Right renal cortex interstitium (tissue), 3 donors: ENCODE measurements around the gene NSD1. TPM values are rescaled to one million over a fixed set of nuclear protein-coding genes. Genes with fewer than 3 reads are reported as not detected.

Source experiments
- DNase-seq, 3 donors: peaks; one replicate each; pipeline ENCODE4 v3.0.0-alpha.2; 2013; ENCODE audit warnings: low read depth in 3 of 3, low spot score in 2 of 3
- polyA plus RNA-seq, 3 donors: library from polyadenylated mRNA; unstranded; fragments of 120-200 nt; gene quantifications; one replicate each; pipeline ENCODE4 v1.2.1, GENCODE V29; 2013; ENCODE audit not compliant: insufficient read length in 3 of 3

Gene NSD1
- polyA plus RNA-seq, 3 donors, result 58.4 to 63.3 (median 59.7) TPM

DNA sequence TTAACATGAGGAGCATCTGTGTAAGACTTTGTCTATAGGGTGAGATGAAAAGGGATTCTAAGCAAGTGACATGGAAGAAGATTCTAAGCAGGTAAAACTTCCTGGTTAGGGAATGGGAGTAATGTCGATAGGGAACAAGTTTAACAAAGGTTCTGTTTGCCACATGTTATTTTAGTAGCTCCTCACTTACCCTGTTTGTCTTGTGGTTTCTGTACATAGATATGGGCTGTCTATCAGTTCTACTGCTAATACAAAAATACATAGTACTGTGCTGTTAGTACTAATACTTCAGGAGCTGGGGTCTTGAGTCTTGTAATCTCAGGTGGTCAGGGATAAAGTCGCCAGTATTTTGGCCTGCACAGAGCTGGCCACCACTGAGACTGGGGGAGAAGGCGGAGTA, 137.1 kb downstream of the NSD1 start:
- DNase-seq, result no peak

DNA sequence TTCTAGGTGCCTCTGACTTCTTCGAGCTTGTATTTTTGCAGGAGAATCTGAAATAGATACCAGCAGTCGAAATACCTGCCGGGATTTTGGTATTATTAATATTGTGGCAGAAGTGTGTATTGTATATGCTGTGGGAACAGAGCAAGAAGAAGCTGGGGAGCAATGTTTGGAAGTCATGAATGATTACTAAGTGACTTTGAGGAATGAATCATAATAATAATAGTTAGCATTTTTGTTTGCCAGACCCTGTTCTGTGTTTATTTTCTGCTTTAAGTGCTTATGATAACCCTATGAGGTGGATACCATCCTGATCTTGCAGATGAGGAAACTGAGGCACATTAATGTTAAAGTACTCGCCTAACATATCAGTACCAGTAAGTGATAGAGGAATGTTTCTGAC, 137.5 kb downstream of the NSD1 start:
- DNase-seq, result no peak

DNA sequence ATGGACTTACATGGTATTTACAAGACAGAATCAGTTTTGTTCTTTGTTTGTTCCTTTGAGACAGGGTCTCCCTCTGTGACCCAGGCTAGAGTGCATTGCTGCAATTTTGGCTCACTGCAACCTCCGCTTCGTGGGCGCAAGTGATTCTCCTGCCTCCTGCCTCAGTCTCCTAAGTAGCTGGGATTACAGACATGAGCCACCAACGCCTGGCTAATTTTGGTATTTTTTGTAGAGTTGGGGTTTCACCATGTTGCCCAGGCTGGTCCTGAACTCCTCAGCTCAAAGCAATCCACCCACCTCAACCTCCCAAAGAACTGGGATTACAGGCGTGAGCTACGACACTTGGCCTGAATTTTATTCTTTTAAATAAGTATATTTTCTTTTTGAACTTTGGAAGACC, 142.3 kb downstream of the NSD1 start:
- no peak for DNase-seq

DNA sequence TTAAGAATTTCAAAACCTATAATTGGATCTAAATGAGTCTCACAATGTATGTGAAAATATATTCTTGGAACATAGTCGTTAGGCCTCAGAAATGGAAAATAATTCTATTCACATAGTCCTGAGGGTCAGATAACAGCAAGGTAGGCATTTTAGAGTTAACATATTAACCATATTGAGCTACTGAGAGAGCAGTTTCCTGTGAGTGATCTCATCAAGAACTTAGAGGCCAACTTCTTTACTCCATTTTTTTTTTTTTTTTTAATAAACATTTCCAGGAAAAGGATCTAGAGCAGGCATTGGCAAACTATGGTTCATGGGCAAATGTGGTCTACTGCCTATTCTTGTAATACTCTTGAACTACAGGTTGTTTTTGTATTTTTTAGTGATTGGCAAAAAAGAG, 143.3 kb downstream of the NSD1 start:
- no peak for DNase-seq

DNA sequence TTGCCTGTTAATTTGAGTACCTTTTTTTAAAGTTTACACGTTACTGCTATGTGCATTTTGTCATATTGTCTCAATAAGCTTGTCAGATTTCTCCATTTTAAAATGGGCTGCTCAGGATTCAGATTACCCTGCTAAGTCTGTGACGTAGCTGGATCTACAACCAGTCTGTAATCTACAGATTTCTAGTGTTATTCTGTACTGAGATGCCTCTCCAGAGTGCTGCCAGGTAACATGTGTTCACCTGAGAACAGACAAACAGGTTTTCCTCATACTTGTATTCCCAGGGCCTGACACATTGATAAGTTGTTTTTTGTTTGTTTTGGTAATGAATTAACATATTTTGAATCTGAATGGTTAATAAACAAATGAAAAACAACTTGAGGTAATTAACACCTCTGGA, 154.6 kb downstream of the NSD1 start:
- no peak for DNase-seq

DNA sequence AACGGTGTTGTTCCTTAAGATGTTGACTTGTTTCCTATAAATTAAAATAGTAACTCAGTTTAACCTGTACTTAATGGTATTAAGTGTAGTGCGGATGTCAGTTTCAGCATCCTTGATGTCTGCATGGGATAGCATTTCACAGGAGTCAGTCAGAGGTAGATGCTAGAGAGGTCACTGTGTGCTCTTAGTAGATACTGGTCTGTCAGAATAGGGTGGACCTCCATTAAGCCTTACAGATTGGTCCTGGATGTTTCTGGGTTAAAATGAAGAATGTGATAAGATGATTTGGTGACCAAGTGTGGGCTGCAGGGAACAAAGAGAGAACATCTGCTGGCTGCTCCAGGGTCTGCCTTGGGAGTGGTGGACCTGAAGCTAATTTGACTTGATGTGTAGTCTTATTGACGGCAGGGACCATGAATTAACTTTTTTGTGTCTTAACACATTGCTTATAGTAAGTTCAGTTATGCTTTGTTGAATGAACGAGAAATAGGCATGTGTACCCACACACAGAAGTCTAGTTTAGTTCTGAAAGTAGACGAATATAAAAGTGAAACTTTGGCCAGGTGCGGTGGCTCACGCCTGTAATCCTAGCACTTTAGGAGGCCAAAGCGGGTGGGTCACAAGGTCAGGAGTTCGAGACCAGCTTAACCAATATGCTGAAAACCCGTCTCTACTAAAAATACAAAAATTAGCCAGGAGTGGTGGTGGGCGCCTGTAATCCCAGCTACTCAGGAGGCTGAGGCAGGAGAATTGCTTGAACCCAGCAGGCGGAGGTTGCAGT, 157.4 kb downstream of the NSD1 start:
- no peak for DNase-seq

DNA sequence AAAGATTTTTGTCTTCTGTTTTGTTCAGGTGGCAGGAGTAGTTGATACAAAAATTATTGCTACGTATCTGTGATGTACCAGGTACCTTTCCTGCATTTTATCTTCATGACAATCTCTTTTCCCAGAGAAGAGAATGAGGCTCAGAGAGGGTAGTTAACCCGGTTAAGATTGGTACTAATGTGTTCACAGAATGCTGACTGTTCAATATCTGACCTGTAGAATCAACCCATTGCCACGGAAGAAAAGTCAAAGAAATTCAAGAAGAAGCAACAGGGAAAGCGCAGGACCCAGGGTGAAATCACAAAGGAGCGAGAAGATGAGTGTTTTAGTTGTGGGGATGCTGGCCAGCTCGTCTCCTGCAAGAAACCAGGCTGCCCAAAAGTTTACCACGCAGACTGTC, 158.2 kb downstream of the NSD1 start:
- DNase-seq, result no peak

DNA sequence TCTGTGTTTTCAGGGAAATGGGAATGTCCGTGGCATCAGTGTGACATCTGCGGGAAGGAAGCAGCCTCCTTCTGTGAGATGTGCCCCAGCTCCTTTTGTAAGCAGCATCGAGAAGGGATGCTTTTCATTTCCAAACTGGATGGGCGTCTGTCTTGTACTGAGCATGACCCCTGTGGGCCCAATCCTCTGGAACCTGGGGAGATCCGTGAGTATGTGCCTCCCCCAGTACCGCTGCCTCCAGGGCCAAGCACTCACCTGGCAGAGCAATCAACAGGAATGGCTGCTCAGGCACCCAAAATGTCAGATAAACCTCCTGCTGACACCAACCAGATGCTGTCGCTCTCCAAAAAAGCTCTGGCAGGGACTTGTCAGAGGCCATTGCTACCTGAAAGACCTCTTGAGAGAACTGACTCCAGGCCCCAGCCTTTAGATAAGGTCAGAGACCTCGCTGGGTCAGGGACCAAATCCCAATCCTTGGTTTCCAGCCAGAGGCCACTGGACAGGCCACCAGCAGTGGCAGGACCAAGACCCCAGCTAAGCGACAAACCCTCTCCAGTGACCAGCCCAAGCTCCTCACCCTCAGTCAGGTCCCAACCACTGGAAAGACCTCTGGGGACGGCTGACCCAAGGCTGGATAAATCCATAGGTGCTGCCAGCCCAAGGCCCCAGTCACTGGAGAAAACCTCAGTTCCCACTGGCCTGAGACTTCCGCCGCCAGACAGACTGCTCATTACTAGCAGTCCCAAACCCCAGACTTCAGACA, 160.4 kb downstream of the NSD1 start:
- DNase-seq, result no peak

DNA sequence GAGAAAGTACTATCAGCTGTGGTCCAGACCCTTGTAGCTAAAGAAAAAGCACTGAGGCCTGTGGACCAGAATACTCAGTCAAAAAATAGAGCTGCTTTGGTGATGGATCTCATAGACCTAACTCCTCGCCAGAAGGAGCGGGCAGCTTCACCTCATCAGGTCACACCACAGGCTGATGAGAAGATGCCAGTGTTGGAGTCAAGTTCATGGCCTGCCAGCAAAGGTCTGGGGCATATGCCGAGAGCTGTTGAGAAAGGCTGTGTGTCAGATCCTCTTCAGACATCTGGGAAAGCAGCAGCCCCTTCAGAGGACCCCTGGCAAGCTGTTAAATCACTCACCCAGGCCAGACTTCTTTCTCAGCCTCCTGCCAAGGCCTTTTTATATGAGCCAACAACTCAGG, 161.1 kb downstream of the NSD1 start:
- DNase-seq, result no peak

DNA sequence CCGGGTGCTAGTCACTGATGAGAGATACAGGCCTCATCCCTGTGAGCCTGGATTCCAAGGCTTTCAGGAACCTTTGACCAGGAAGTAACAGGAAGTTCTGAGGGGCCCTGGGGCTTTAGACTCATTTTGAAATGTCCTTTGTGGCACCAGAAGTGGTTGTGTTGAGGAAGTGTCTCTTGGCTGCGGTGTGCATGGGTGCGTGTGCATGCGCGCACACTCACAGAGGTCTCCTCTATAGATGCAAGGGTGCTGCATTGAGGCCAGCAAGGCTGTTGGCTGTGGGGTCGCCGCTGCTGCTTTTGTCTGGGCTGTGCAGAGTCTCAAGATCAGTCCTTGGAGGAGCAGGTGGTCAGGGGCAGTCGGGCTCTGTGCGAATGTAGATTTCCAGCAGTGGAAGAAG, 162.4 kb downstream of the NSD1 start:
- DNase-seq, result no peak

DNA sequence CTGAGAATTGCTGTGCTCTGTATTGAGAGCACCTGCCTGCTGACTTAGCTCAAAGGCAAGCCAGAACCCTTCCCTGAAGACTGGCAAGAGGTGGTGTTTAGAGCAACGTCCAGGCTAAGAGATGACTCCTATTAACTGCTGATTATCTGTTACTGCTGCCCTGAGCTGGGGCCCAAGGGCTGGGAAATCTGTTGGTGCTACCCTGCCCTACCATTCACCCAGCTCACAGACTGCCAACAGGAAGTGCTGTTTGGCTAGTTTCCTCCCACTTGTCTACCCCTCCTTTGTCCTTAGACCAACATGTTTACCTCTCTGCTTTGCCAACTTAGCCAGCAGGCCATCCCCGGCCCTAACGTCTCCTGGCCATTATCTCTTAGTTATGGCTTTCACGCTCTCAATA, 163.0 kb downstream of the NSD1 start:
- no peak for DNase-seq

DNA sequence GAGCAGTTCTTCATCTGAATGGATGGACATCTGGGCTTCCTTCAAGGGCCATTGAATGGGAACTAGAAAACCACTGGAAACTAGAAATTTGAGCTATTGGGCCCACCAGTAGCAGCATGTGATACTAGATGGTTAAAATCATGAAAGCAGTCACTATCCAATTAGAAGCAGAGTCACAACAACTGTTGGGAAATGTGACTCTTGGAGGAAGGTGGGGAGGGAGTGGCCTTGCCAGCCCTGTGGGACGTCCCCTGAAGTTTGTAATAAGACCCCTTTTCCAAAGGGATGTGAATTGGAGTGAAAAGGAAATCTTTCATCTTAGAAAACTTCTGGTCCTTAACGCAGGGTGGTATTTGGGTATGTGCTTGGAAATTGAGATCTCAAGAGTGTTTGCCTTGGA, 164.3 kb downstream of the NSD1 start:
- DNase-seq, result no peak

DNA sequence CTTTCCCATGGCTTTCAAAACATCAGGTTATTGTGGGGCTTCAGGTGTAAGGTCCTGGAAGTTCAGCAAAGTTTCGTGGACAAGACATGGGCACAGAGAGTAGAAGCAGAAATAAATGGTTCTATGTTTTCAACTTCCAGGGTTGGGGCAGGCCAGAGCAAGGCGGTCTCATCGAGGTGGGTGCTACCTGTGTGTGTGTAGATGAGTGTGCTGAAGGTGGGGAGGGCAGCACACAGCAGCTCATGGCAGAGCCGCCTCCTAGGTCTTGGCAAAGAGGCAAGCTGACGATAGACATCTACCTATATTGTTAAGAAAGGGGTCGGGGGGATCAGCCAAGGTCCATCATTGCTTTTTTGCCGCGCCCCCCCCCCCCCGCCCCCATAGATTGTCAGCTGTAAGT, 166.1 kb downstream of the NSD1 start:
- DNase-seq, result no peak

DNA sequence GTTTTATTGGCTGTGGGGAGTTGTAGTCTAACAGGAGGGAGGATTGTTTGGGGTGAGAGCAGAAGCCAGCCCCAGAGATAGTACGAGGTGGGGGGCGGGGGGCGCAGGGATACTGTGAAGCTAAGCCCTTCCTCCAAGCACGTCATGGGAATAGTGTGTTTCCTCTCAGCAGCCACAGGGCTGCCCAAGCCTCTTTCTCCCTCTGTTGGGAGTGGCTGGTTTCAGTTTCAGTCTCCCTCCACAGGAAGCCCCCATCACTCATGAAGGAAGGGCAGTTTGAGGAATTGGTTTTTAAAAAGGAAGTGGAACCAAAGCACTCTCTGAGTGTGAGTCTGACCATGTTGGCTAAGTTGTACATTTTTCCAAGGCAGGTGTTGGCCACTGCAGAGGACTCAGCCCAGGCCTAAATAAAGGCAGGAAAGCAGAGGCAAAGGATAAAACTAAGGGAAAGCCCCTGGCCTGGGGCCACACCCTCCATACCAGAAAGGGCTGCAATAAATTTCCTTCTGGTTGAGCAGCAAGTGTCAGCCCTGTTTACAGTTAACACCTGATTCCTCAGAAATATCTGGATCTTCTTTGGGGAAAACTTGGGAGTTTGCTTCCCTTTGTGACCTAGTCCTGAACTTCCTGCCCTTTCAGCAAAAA, 166.8 kb downstream of the NSD1 start:
- DNase-seq, result no peak

DNA sequence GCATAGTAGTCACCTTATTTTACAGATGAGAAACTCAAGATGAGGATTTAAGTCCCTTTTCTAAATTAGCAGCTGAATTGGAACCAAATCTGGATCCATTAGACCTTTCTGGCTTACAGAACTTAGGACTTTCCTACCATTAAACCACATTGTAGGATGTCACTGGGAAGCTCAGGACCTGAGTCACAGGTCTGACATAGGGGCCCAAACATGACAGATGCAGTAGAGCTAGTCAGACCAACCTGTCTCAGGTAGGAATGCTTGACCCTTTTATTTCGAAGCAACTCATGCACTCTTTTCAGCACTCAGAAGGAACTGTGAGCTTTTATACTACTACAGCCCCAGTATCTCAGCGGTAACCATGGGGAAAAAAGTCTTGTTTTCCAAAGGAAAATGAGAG, 167.4 kb downstream of the NSD1 start:
- DNase-seq, result no peak

DNA sequence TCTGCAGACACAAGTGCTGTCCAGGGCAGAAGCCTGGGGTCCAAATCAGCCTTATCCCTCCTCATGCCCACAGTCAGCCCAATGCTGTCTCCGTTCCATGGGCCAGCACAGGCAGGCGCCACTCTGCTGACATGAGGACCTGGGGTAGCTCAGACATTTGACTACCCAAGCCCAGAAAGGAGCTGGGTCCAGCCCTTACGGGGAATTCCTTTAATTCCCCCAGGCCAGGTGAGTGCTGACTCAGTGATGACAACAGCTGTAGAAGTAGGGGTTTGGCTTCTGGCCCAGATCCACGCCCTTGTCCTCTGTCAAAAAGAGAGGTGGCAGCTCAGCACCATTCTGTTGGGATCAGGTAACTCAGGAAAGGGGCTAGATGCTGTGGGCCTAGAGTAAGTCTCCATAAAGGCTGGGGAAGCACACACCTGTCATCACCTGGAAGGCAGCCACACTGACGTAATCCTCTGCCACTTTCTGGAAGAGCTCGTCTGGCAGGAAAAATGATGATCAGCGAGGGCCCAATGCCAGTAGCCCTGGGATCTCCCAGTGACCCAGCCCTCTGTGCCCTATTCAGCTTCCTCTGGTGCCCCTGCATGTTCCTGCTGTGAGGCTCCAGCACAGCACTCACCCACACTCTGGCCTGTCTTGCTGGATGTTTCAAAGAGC, 168.1 kb downstream of the NSD1 start:
- DNase-seq, result no peak

DNA sequence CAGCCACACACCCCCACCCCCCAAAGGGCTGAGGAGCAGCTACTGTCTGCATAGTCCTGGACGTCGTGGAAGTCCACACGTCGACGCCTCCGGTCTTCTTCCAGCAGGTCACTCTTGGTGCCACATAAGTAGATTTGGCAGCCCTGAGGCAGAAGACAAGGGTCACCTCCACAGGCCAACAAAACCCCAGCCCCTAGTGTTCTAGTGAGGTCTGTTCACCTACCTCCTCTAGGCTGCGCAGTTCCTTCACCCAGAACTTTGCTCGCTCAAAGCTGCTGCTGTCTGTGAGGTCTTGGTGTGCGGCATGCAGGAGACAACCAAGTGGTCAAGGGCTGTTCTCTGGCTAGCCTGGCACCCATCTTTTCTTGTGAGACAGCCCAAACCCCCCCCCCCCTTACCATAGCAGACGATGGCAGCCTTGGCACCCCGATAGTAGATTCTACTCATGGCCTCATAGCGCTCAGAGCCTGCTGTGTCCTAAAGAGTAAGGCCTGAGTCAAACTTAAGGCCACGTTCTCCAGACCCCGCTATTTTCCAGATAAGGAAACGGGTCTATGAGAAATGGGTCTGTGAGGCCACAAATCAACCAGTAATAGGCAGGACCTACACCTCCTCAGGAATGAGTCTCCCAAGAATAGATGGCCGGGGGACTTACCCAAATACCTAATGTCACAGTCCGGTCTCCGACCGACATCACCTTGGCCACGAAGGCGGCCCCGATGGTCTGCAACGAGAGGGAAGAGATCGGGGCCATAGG, 169.0 kb downstream of the NSD1 start:
- DNase-seq, result no peak

DNA sequence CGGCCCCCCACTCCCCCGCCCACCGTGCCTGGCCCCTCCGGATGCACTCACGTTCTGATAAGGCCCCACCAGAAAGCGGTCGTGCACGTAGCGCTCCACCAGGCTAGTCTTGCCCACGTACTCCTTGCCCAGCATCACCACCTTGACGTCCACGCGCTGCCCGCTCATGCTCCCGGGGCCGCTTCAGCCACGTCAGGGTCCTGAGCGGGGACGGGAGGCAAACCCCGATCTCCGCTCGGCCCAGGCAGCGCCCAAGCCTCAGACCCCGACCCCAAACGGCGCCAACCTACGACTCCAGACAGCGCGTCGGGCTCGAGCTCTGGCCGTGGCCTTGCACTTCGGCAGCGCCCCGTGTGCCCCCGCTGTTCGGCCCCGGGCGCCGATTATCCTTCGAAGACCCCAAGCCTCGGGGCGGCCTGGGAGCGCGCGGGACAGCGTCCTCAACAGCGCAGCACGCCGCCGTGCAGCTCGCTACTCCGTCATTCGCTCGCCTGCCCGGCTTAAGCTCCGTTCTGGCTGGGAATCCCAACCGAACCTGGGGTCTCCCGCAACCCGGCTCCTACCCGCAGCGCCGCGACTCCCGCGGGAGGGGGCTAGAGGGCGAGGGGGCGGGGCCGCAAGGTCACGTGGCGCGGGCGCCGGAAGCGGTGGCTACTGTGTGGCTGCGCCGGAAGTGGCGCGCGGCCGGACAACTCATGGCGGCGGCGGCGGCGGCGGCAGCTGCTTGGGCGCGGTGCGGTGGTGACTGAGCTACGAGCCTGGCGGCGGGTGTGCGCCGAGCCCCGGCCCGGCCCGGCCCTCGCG, 169.8 kb downstream of the NSD1 start, which contains the start of the genes PRELID1 and RAB24:
PRELID1 (plus strand) TSS at position 679 of the 804 bp plus-strand sequence. CDS start 187 bp downstream, outside the sequence.
RAB24 (minus strand) TSS at position 599 of the 804 bp plus-strand sequence; CDS start at position 168, 431 bp downstream.
- peak in 2 of 3 donors; percentile 58 to 72 for DNase-seq

DNA sequence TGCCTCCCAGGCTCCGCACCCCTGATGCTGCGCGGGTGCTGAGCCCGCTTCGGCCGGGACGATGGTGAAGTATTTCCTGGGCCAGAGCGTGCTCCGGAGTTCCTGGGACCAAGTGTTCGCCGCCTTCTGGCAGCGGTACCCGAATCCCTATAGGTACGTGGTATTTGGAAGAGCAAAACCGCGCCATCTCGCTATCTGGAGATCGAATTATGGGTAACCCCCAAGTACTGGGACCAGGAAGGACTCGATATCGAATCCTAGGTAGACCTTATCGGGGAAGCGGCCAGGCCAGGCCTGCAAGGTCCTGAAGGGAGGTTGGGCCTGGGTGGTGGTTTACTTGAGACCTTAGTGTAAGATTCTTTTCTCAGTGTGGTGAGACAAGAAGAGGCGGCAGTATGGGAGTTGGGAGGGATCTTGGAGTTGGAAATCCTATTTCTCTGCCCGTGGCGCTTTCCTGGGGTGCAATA, 170.4 kb downstream of the NSD1 start:
- DNase-seq, result no peak
